Loucy (cell line): ENCODE measurements around the gene MGA.
A peak's percentile ranks its signal among the peaks of the same experiment; 100 is the strongest.

Experiments used
- EZH2phosphoT487 ChIP-seq: fragments of 200-600 bp; IDR thresholded peaks from 2 replicates; pipeline ENCODE4 v1.6.1; 2018; ENCODE audit warnings: antibody characterized with exemption, mild to moderate bottlenecking, moderate library complexity, borderline replicate concordance
- TF ChIP-seq, protein P1 (sequence below): fragments of 200-600 bp; sonication (generic); conservative IDR thresholded peaks from 2 replicates; pipeline ENCODE4 v1.5.1; 2014; ENCODE audit warnings: mild to moderate bottlenecking, antibody characterized with exemption, low read length

DNA sequence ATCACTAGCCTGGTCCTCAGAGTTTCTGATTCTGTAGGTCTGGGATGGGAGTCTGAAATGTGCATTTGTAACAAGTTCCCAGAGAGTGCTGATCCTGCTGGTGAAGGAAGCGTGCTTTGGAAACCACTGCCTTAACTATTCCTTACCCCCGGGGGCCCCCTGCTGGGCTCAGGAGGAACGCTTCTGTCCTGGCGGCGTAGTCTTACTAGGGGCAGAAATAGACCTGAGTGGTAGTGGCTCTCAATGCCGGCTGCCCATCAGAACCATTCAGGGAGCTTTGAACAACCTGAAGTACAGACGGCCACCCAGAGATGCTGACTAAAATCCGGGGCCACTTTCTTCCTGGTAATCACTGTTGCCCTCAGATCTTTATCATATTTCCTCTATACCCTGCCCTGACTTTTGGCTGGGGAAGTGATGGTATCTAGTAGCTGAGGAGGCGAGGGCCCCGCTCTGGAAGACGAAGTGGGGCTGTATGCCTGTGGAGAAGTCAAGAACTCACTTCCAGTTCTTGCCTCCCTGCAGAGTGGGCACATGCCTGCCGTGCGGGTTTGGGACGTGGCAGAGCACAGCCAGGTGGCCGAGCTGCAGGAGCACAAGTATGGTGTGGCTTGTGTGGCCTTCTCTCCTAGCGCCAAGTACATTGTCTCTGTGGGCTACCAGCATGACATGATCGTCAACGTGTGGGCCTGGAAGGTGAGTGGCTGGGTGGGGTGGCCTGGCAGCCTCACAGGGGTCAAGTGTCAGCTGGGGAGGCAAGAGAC lies 151.4 kb downstream of the MGA start:
- TF ChIP-seq, protein P1, sequence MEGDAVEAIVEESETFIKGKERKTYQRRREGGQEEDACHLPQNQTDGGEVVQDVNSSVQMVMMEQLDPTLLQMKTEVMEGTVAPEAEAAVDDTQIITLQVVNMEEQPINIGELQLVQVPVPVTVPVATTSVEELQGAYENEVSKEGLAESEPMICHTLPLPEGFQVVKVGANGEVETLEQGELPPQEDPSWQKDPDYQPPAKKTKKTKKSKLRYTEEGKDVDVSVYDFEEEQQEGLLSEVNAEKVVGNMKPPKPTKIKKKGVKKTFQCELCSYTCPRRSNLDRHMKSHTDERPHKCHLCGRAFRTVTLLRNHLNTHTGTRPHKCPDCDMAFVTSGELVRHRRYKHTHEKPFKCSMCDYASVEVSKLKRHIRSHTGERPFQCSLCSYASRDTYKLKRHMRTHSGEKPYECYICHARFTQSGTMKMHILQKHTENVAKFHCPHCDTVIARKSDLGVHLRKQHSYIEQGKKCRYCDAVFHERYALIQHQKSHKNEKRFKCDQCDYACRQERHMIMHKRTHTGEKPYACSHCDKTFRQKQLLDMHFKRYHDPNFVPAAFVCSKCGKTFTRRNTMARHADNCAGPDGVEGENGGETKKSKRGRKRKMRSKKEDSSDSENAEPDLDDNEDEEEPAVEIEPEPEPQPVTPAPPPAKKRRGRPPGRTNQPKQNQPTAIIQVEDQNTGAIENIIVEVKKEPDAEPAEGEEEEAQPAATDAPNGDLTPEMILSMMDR: peak; percentile 96
- no peak for TF ChIP-seq EZH2phosphoT487
